AG10803 (cell line): ENCODE results near the gene DMD.

ENCODE experiments used
- DNase-seq: peaks from one replicate; pipeline ENCODE4 v3.0.0; 2010; ENCODE audit warnings: low read depth
- H3K4me3 ChIP-seq: 2 replicates; pipeline ENCODE4 v1.5.1; 2011; ENCODE audit warnings: mild to moderate bottlenecking, low read length, control low read depth
- TF ChIP-seq, protein P1 (sequence below): conservative IDR thresholded peaks from 2 replicates; pipeline ENCODE4 v1.5.1; 2011; ENCODE audit warnings: mild to moderate bottlenecking, low read length, control low read depth, inconsistent platforms

DMD gene

DNA sequence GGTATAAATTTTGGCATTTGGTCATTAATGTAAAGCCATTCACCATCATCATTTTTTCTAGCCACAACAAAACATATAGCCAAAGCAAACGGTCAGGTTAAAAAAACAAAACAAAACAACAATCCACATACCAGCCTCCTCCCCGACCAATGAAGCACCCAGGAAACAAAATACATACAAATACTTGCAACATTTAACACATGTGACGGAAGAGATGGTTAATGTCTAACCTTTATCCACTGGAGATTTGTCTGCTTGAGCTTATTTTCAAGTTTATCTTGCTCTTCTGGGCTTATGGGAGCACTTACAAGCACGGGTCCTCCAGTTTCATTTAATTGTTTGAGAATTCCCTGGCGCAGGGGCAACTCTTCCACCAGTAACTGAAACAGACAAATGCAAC lies 1282.0 kb downstream of the DMD start:
- no peak for DNase-seq
- TF ChIP-seq, protein P1, sequence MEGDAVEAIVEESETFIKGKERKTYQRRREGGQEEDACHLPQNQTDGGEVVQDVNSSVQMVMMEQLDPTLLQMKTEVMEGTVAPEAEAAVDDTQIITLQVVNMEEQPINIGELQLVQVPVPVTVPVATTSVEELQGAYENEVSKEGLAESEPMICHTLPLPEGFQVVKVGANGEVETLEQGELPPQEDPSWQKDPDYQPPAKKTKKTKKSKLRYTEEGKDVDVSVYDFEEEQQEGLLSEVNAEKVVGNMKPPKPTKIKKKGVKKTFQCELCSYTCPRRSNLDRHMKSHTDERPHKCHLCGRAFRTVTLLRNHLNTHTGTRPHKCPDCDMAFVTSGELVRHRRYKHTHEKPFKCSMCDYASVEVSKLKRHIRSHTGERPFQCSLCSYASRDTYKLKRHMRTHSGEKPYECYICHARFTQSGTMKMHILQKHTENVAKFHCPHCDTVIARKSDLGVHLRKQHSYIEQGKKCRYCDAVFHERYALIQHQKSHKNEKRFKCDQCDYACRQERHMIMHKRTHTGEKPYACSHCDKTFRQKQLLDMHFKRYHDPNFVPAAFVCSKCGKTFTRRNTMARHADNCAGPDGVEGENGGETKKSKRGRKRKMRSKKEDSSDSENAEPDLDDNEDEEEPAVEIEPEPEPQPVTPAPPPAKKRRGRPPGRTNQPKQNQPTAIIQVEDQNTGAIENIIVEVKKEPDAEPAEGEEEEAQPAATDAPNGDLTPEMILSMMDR: no peak
- no peak overlapping the region for H3K4me3 ChIP-seq

- H3K4me3 ChIP-seq: no peak overlapping the region
- TF ChIP-seq, protein P1: no peak
- DNase-seq: no peak
Observed at GRCh38 chrX:31921236-31921635, 1290.1 kb downstream of the DMD start.

GRCh38 chrX:31909850-31910572 lies 1301.3 kb downstream of the DMD start:
- TF ChIP-seq, protein P1: no peak
- no peak overlapping the region for H3K4me3 ChIP-seq
- no peak for DNase-seq

DNA sequence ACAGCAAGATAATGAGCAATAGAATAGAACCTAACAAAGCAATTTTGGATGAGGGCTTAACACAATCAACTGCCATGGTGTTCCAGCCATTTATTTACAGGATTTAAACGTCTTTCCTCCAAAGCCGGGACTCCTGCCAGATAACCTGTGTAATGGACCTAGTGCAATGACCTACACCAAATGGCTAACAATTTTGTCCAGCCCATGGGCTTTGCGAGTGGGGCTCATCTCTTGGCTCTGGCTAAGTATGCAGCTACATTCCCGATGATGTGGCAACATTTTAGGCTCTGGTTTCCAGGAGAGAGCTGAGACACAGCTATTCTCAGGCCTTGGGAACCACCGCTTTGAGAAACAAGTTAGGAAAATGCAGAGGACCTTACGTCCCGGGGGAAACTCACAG lies 1317.2 kb downstream of the DMD start:
- no peak for DNase-seq
- no peak overlapping the region for H3K4me3 ChIP-seq
- TF ChIP-seq, protein P1: no peak

GRCh38 chrX:31893525-31893924 lies 1317.8 kb downstream of the DMD start:
- H3K4me3 ChIP-seq: no peak overlapping the region
- DNase-seq: no peak
- TF ChIP-seq, protein P1: no peak

DNA sequence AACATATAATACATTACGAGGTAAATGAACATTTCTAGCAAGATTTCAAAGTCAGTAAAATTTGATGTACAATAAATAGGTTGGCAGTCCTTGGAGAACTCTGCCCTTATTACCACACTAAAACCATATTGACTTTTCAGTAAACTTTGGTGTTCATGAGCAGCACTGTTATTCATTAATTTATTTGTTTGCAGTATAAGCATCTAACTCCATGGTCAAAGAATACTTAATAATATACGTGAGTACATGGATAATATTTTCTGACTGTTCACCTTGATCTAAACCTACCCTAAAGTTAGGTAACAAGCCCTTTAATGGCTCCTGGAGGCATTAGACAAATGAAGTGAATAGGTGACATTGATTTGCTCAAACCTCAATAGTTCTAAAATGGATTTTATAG lies 1322.3 kb downstream of the DMD start:
- no peak for DNase-seq
- no peak overlapping the region for H3K4me3 ChIP-seq
- TF ChIP-seq, protein P1: no peak

DNA sequence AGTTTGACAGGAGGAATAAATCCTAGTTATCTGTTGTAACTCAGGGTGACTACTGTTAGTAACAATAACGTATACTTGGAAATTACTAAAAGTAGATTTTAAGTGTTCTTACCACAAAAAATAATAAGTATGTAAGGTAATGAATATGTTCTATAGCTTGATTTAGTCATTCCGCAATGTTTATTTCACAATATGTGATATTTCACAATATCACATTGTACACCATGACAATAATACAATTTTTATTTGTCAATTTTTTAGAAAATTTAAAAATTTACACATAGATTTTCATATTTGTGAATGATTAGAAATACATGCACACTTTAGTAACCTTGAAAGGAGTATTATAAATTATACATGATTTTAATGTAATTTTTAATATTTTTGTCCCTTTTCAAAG lies 1326.8 kb downstream of the DMD start:
- no peak for DNase-seq
- H3K4me3 ChIP-seq: no peak overlapping the region
- TF ChIP-seq, protein P1: no peak
